A549 treated with RU486 at 1 μM for 4 hours (cell line): Measurements from ENCODE around the gene CCDC181. TPM values are rescaled to one million over a fixed set of nuclear protein-coding genes. Genes with fewer than 3 reads are reported as not detected.

ENCODE experiments used
- total RNA-seq: library from RNA; stranded (reverse); fragments of 200-300 nt; extraction: Qiagen RNA extraction; gene quantifications from 5 replicates; pipeline ENCODE4 v1.2.3, GENCODE V29; 2022; ENCODE audit warnings: low read depth

The CCDC181 gene
- 0.07 to 0.25 TPM (median 0.15 TPM) in 3 of 5 replicates, not detected in the others for total RNA-seq

DNA sequence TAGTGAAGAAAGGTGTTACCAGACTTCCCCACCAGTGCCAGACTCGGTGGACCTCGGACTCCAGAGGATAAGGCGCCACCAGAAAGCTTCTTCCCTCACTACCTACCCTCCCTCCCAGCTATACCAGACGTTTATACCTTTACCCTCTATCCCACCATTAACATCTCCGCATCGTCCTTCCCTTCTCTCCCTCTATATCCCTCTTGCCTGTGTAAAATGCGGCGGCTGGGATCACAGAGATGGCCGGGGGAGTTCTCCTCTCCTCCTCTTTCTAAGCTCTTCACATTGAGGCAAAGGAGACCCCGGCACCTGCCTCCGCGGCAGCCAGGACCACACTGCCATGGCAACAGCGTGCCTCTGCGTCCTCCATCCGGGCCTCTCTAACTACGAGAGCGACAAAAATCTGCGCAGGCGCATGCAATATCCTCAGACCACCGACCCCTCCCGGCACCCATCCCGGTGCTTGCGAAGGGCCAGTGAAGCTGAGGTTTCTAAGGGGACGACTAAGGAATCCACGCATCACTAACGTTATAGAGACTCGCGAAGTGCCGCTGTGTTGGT lies at the start of gene CCDC181:
CCDC181 (minus strand) TSS at position 394 of the 561 bp plus-strand sequence. CDS start 2,547 bp downstream, outside the sequence.

GRCh38 chr1:169367686-169368405 lies 59.4 kb downstream of the CCDC181 start, which contains the start of the genes BLZF1 and NME7:
TSS of gene BLZF1 (plus strand) at chr1:169368195. CDS start at chr1:169369523, 1,328 bp downstream.
TSS of gene NME7 (minus strand) at chr1:169367797. CDS start at chr1:169367710, 87 bp downstream.

Other genes with a start within 250 kb of the CCDC181 start
- gene NME7, start 59.7 kb downstream of the CCDC181 start, total RNA-seq = 16.3 to 38.8 TPM (median 22.2 TPM) in 5 replicates
- 11.7 to 21.2 TPM (median 14.4 TPM) in 5 replicates for gene BLZF1, start 59.3 kb downstream of the CCDC181 start, total RNA-seq
- gene SLC19A2, start 58.5 kb upstream of the CCDC181 start, total RNA-seq = 4.1 to 8.6 TPM (median 8.0 TPM) in 5 replicates
- gene F5, start 159.0 kb upstream of the CCDC181 start, total RNA-seq = 0.03 to 0.12 TPM (median 0.10 TPM) in 5 replicates
- not detected in 5 replicates for gene SELP, start 202.7 kb upstream of the CCDC181 start, total RNA-seq